ENCODE data around the gene RFX2.

Gene RFX2

GRCh38 chr19:6110360-6110977 is at the start of gene RFX2:
TSS of gene RFX2 (minus strand) at chr19:6110500. CDS start at chr19:6047496, 63,004 bp downstream.
- peaks cover 26% of the 10 kb centered on the region for H3K27me3 ChIP-seq (ENCODE audit: insufficient read depth, low read length)
- peak within 1 kb of the TSS; percentile 68 for H3K4me3 ChIP-seq (ENCODE audit: low read length)
- H3K9me3 ChIP-seq (ENCODE audit: insufficient read depth, low read depth, low read length), result no peaks in the 10 kb centered on the region
- H3K9ac ChIP-seq (ENCODE audit: low read depth, low read length), result no peak within 1 kb of the TSS; the same call in 1 of the 2 replicates
- no peaks in the 10 kb centered on the region for H3K36me3 ChIP-seq (ENCODE audit: insufficient read depth, low read depth, low read length)
- peaks cover 6% of the 10 kb centered on the region; the same call in 1 of the 2 replicates for H3K4me1 ChIP-seq (ENCODE audit: insufficient read depth, low read length)
- H3K27ac ChIP-seq (ENCODE audit: low read length), result no peak within 1 kb of the TSS

- Histone ChIP-seq H3K27ac (ENCODE audit: low read length) (no peak overlapping the region), H3K4me3 (ENCODE audit: low read length) (no peak overlapping the region), H3K9me3 (ENCODE audit: insufficient read depth, low read depth, low read length) (peaks cover 25% of the 10 kb centered on the region; the same call in 1 of the 2 replicates), H3K36me3 (ENCODE audit: insufficient read depth, low read depth, low read length) (no peaks in the 10 kb centered on the region), H3K9ac (ENCODE audit: low read depth, low read length) (no peak overlapping the region), H3K27me3 (ENCODE audit: insufficient read depth, low read length) (no peaks in the 10 kb centered on the region), H3K4me1 (ENCODE audit: insufficient read depth, low read length) (no peaks in the 10 kb centered on the region)
Observed at GRCh38 chr19:6156033-6156432, 45.7 kb upstream of the RFX2 start.

GRCh38 chr19:6150289-6150688 is 40.0 kb upstream of the RFX2 start:
- Histone ChIP-seq H3K9ac (ENCODE audit: low read depth, low read length) (no peak overlapping the region), H3K9me3 (ENCODE audit: insufficient read depth, low read depth, low read length) (peaks cover 13% of the 10 kb centered on the region), H3K27me3 (ENCODE audit: insufficient read depth, low read length) (no peaks in the 10 kb centered on the region), H3K27ac (ENCODE audit: low read length) (no peak overlapping the region), H3K4me3 (ENCODE audit: low read length) (no peak overlapping the region), H3K36me3 (ENCODE audit: insufficient read depth, low read depth, low read length) (no peaks in the 10 kb centered on the region), H3K4me1 (ENCODE audit: insufficient read depth, low read length) (no peaks in the 10 kb centered on the region)

- Histone ChIP-seq H3K36me3 (ENCODE audit: insufficient read depth, low read depth, low read length) (no peaks in the 10 kb centered on the region), H3K27ac (ENCODE audit: low read length) (no peak overlapping the region), H3K4me1 (ENCODE audit: insufficient read depth, low read length) (no peaks in the 10 kb centered on the region), H3K9ac (ENCODE audit: low read depth, low read length) (no peak overlapping the region), H3K9me3 (ENCODE audit: insufficient read depth, low read depth, low read length) (peaks cover 7% of the 10 kb centered on the region; the same call in 1 of the 2 replicates), H3K27me3 (ENCODE audit: insufficient read depth, low read length) (no peaks in the 10 kb centered on the region), H3K4me3 (ENCODE audit: low read length) (no peak overlapping the region)
Observed at GRCh38 chr19:6141217-6141616, 30.9 kb upstream of the RFX2 start.

- Histone ChIP-seq H3K4me3 (ENCODE audit: low read length) (no peak overlapping the region), H3K9me3 (ENCODE audit: insufficient read depth, low read depth, low read length) (peaks cover 7% of the 10 kb centered on the region; the same call in 1 of the 2 replicates), H3K4me1 (ENCODE audit: insufficient read depth, low read length) (no peaks in the 10 kb centered on the region), H3K36me3 (ENCODE audit: insufficient read depth, low read depth, low read length) (no peaks in the 10 kb centered on the region), H3K9ac (ENCODE audit: low read depth, low read length) (no peak overlapping the region), H3K27me3 (ENCODE audit: insufficient read depth, low read length) (no peaks in the 10 kb centered on the region), H3K27ac (ENCODE audit: low read length) (no peak overlapping the region)
Observed at GRCh38 chr19:6138511-6138910, 28.2 kb upstream of the RFX2 start.

GRCh38 chr19:6138066-6138465 is 27.8 kb upstream of the RFX2 start:
- peaks cover 7% of the 10 kb centered on the region; the same call in 1 of the 2 replicates for H3K9me3 ChIP-seq (ENCODE audit: insufficient read depth, low read depth, low read length)
- no peaks in the 10 kb centered on the region for H3K36me3 ChIP-seq (ENCODE audit: insufficient read depth, low read depth, low read length)
- no peaks in the 10 kb centered on the region for H3K27me3 ChIP-seq (ENCODE audit: insufficient read depth, low read length)
- H3K9ac ChIP-seq (ENCODE audit: low read depth, low read length), result no peak overlapping the region
- no peak overlapping the region for H3K27ac ChIP-seq (ENCODE audit: low read length)
- H3K4me3 ChIP-seq (ENCODE audit: low read length), result no peak overlapping the region
- H3K4me1 ChIP-seq (ENCODE audit: insufficient read depth, low read length), result no peaks in the 10 kb centered on the region

- no peak overlapping the region for H3K27ac ChIP-seq (ENCODE audit: low read length)
- no peak overlapping the region for H3K9ac ChIP-seq (ENCODE audit: low read depth, low read length)
- no peaks in the 10 kb centered on the region for H3K36me3 ChIP-seq (ENCODE audit: insufficient read depth, low read depth, low read length)
- H3K4me1 ChIP-seq (ENCODE audit: insufficient read depth, low read length), result no peaks in the 10 kb centered on the region
- H3K9me3 ChIP-seq (ENCODE audit: insufficient read depth, low read depth, low read length), result peaks cover 11% of the 10 kb centered on the region
- H3K27me3 ChIP-seq (ENCODE audit: insufficient read depth, low read length), result no peaks in the 10 kb centered on the region; the same call in 1 of the 2 replicates
- H3K4me3 ChIP-seq (ENCODE audit: low read length), result no peak overlapping the region
Observed at GRCh38 chr19:6133231-6133630, 22.9 kb upstream of the RFX2 start.

- no peak overlapping the region for H3K9ac ChIP-seq (ENCODE audit: low read depth, low read length)
- H3K4me3 ChIP-seq (ENCODE audit: low read length), result no peak overlapping the region
- H3K9me3 ChIP-seq (ENCODE audit: insufficient read depth, low read depth, low read length), result peaks cover 19% of the 10 kb centered on the region
- H3K27me3 ChIP-seq (ENCODE audit: insufficient read depth, low read length), result no peaks in the 10 kb centered on the region; the same call in 1 of the 2 replicates
- no peaks in the 10 kb centered on the region for H3K36me3 ChIP-seq (ENCODE audit: insufficient read depth, low read depth, low read length)
- H3K4me1 ChIP-seq (ENCODE audit: insufficient read depth, low read length), result no peaks in the 10 kb centered on the region
- H3K27ac ChIP-seq (ENCODE audit: low read length), result no peak overlapping the region
Observed at GRCh38 chr19:6132482-6132881, 22.2 kb upstream of the RFX2 start.

- no peaks in the 10 kb centered on the region; the same call in 1 of the 2 replicates for H3K27me3 ChIP-seq (ENCODE audit: insufficient read depth, low read length)
- H3K9ac ChIP-seq (ENCODE audit: low read depth, low read length), result no peak overlapping the region
- H3K27ac ChIP-seq (ENCODE audit: low read length), result no peak overlapping the region
- no peak overlapping the region for H3K4me3 ChIP-seq (ENCODE audit: low read length)
- peaks cover 23% of the 10 kb centered on the region for H3K9me3 ChIP-seq (ENCODE audit: insufficient read depth, low read depth, low read length)
- no peaks in the 10 kb centered on the region for H3K36me3 ChIP-seq (ENCODE audit: insufficient read depth, low read depth, low read length)
- no peaks in the 10 kb centered on the region for H3K4me1 ChIP-seq (ENCODE audit: insufficient read depth, low read length)
Observed at GRCh38 chr19:6127716-6128335, 17.5 kb upstream of the RFX2 start.

GRCh38 chr19:6126335-6126974 is 16.2 kb upstream of the RFX2 start:
- Histone ChIP-seq H3K36me3 (ENCODE audit: insufficient read depth, low read depth, low read length) (no peaks in the 10 kb centered on the region), H3K27me3 (ENCODE audit: insufficient read depth, low read length) (no peaks in the 10 kb centered on the region), H3K27ac (ENCODE audit: low read length) (no peak overlapping the region), H3K9ac (ENCODE audit: low read depth, low read length) (no peak overlapping the region), H3K9me3 (ENCODE audit: insufficient read depth, low read depth, low read length) (peaks cover 15% of the 10 kb centered on the region; the same call in 1 of the 2 replicates), H3K4me1 (ENCODE audit: insufficient read depth, low read length) (no peaks in the 10 kb centered on the region), H3K4me3 (ENCODE audit: low read length) (no peak overlapping the region)

- Histone ChIP-seq H3K9me3 (ENCODE audit: insufficient read depth, low read depth, low read length) (peaks cover 15% of the 10 kb centered on the region; the same call in 1 of the 2 replicates), H3K27ac (ENCODE audit: low read length) (no peak overlapping the region), H3K9ac (ENCODE audit: low read depth, low read length) (no peak overlapping the region), H3K36me3 (ENCODE audit: insufficient read depth, low read depth, low read length) (no peaks in the 10 kb centered on the region), H3K4me1 (ENCODE audit: insufficient read depth, low read length) (no peaks in the 10 kb centered on the region), H3K4me3 (ENCODE audit: low read length) (no peak overlapping the region), H3K27me3 (ENCODE audit: insufficient read depth, low read length) (no peaks in the 10 kb centered on the region)
Observed at GRCh38 chr19:6125571-6125989, 15.3 kb upstream of the RFX2 start.

- Histone ChIP-seq H3K9ac (ENCODE audit: low read depth, low read length) (no peak overlapping the region), H3K4me1 (ENCODE audit: insufficient read depth, low read length) (no peaks in the 10 kb centered on the region), H3K36me3 (ENCODE audit: insufficient read depth, low read depth, low read length) (no peaks in the 10 kb centered on the region), H3K9me3 (ENCODE audit: insufficient read depth, low read depth, low read length) (no peaks in the 10 kb centered on the region), H3K27me3 (ENCODE audit: insufficient read depth, low read length) (peaks cover 3% of the 10 kb centered on the region; the same call in 1 of the 2 replicates), H3K27ac (ENCODE audit: low read length) (no peak overlapping the region), H3K4me3 (ENCODE audit: low read length) (no peak overlapping the region)
Observed at GRCh38 chr19:6119031-6119430, 8.7 kb upstream of the RFX2 start.

Measured in iPS-20b (cell line).